A549 (cell line): ENCODE results near the gene KCNQ1OT1.

ENCODE experiments used
- CHD2 ChIP-seq: fragments of 150-350 bp; IDR thresholded peaks from 2 replicates; pipeline ENCODE4 v1.6.1; 2014; ENCODE audit warnings: low read length; ENCODE audit not compliant: partially characterized antibody
- RAD21 ChIP-seq, 2 experiments: fragments of >200 bp in 1 of 2; sonication (Bioruptor Twin) in 1 of 2; formaldehyde crosslinking in 1 of 2; IDR thresholded peaks in 1 of 2; conservative IDR thresholded peaks in 1 of 2; 2 replicates in 1 of 2; 3 replicates in 1 of 2; pipeline ENCODE4 v1.6.1; 2012 to 2018; ENCODE audit warnings: inconsistent platforms in 1 of 2
- SMC3 ChIP-seq: fragments of >200 bp; sonication (Bioruptor Twin); formaldehyde crosslinking; IDR thresholded peaks from 3 replicates; pipeline ENCODE4 v1.6.1; 2018; ENCODE audit warnings: inconsistent platforms
- ZFP36 ChIP-seq: fragments of 450-650 bp; IDR thresholded peaks from 2 replicates; pipeline ENCODE4 v1.6.1; 2014; ENCODE audit warnings: borderline replicate concordance; ENCODE audit not compliant: partially characterized antibody
- TF ChIP-seq, protein P1 (sequence below): fragments of 200-600 bp; sonication (generic); IDR thresholded peaks from 2 replicates; pipeline ENCODE4 v1.6.1; 2016; ENCODE audit warnings: antibody characterized with exemption, mild to moderate bottlenecking, moderate library complexity

DNA sequence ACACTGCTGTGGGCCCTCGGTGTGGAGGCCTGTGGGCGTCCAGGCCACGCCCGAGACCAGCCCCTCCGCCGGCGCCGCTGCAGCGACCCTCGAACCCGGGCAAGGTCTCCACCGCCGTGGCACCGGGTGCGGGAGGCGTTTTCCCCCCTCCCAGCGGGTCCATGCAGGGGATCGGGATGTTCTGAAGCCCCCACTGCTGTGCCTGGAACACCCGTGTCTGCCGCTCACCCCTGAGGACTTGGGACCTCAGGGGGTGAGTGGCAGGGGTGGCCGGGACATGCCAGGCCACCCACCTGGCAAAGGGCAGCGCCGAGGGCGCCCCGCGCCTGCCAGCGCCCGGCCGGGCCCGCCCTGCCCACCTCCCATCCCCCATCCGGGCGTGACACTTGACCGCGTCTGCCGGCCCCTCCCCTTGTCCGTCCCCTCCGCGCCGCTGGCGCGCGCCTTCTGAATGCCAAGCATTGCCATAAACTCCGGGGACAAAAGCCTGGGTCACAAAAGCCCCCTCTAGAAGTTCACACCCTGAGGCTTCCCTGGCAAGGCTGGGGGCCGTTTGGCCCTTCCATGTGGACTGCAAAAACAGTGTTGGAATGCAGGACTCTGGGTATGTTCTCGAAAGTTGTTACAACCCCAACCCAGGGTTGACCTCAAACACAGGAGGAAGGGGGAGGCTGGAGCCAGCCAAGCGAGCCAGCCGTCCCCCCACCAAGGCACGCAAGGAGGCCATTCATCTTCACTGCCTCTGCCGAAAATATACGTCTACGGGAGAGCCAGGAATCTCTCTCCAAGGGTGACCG lies 819 bp upstream of the KCNQ1OT1 start:
- TF ChIP-seq, protein P1, sequence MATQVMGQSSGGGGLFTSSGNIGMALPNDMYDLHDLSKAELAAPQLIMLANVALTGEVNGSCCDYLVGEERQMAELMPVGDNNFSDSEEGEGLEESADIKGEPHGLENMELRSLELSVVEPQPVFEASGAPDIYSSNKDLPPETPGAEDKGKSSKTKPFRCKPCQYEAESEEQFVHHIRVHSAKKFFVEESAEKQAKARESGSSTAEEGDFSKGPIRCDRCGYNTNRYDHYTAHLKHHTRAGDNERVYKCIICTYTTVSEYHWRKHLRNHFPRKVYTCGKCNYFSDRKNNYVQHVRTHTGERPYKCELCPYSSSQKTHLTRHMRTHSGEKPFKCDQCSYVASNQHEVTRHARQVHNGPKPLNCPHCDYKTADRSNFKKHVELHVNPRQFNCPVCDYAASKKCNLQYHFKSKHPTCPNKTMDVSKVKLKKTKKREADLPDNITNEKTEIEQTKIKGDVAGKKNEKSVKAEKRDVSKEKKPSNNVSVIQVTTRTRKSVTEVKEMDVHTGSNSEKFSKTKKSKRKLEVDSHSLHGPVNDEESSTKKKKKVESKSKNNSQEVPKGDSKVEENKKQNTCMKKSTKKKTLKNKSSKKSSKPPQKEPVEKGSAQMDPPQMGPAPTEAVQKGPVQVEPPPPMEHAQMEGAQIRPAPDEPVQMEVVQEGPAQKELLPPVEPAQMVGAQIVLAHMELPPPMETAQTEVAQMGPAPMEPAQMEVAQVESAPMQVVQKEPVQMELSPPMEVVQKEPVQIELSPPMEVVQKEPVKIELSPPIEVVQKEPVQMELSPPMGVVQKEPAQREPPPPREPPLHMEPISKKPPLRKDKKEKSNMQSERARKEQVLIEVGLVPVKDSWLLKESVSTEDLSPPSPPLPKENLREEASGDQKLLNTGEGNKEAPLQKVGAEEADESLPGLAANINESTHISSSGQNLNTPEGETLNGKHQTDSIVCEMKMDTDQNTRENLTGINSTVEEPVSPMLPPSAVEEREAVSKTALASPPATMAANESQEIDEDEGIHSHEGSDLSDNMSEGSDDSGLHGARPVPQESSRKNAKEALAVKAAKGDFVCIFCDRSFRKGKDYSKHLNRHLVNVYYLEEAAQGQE: no peak
- TF ChIP-seq ZFP36: no peak
- TF ChIP-seq RAD21 (conservative IDR thresholded peaks at IDR 0.05 in 1 of 2, IDR thresholded peaks at IDR 0.05 in 1 of 2): no peak
- TF ChIP-seq SMC3: no peak
- TF ChIP-seq CHD2: no peak
